DOHH2 (cell line): ENCODE results near the gene NFIA.

ENCODE experiments used
- H3F3A ChIP-seq: fragments of 200-600 bp; sonication (generic), shearing (Covaris generic); 2 replicates; pipeline ENCODE4 v1.6.0; 2016; ENCODE audit warnings: antibody characterized with exemption, mild to moderate bottlenecking; ENCODE audit not compliant: control insufficient read depth, insufficient read depth
- H3K27ac ChIP-seq: fragments of 200-600 bp; sonication (generic); 2 replicates; pipeline ENCODE4 v1.5.1; 2014; ENCODE audit warnings: low read depth, mild to moderate bottlenecking, low read length, moderate library complexity
- H3K27me3 ChIP-seq: fragments of 200-600 bp; sonication (generic); 2 replicates; pipeline ENCODE4 v1.6.1; 2014; ENCODE audit warnings: mild to moderate bottlenecking, low read length, mixed read lengths; ENCODE audit not compliant: control insufficient read depth
- H3K36me3 ChIP-seq: fragments of 200-600 bp; sonication (generic); 2 replicates; pipeline ENCODE4 v1.6.1; 2014; ENCODE audit warnings: mild to moderate bottlenecking, low read length, moderate library complexity, mixed read lengths; ENCODE audit not compliant: control insufficient read depth
- H3K4me1 ChIP-seq: fragments of 200-600 bp; sonication (generic); 2 replicates; pipeline ENCODE4 v1.6.1; 2014; ENCODE audit warnings: mild to moderate bottlenecking, low read length, mixed read lengths; ENCODE audit not compliant: control insufficient read depth
- H3K4me2 ChIP-seq: fragments of 200-600 bp; sonication (generic); 2 replicates; pipeline ENCODE4 v1.6.0; 2014; ENCODE audit warnings: mild to moderate bottlenecking, low read length, moderate library complexity
- H3K4me3 ChIP-seq: fragments of 200-600 bp; sonication (generic); 2 replicates; pipeline ENCODE4 v1.5.1; 2014; ENCODE audit warnings: mild to moderate bottlenecking, low read length, mixed read lengths
- H3K79me2 ChIP-seq: fragments of 200-600 bp; sonication (generic); 2 replicates; pipeline ENCODE4 v1.6.1; 2014; ENCODE audit warnings: mild to moderate bottlenecking, low read length, mixed read lengths; ENCODE audit not compliant: control insufficient read depth
- H3K9me2 ChIP-seq: fragments of 200-600 bp; sonication (generic); replicated peaks from 2 replicates; pipeline ENCODE4 v1.6.1; 2014; ENCODE audit warnings: mild to moderate bottlenecking, low read length, mixed read lengths; ENCODE audit not compliant: control insufficient read depth
- H3K9me3 ChIP-seq: fragments of 200-600 bp; sonication (generic); 2 replicates; pipeline ENCODE4 v1.6.1; 2014; ENCODE audit warnings: antibody characterized with exemption, low read length, mixed read lengths; ENCODE audit not compliant: control insufficient read depth, insufficient read depth
- H4K20me1 ChIP-seq: fragments of 200-600 bp; sonication (generic); 2 replicates; pipeline ENCODE4 v1.6.0; 2014; ENCODE audit warnings: low read depth, mild to moderate bottlenecking, antibody characterized with exemption, low read length, moderate library complexity; ENCODE audit not compliant: control insufficient read depth, insufficient read depth
- CTCF ChIP-seq: fragments of 200-600 bp; sonication (generic); IDR thresholded peaks from one replicate; pipeline ENCODE4 v1.5.1; 2014; ENCODE audit warnings: antibody characterized with exemption, mild to moderate bottlenecking, low read depth, low read length; ENCODE audit not compliant: poor library complexity, severe bottlenecking
- EZH2phosphoT487 ChIP-seq: fragments of 200-600 bp; sonication (generic); IDR thresholded peaks from 2 replicates; pipeline ENCODE4 v1.6.1; 2017; ENCODE audit warnings: borderline replicate concordance, mild to moderate bottlenecking, antibody characterized with exemption, low read length, moderate library complexity, mixed read lengths

The NFIA gene

GRCh38 chr1:61332796-61333195 is 250.4 kb downstream of the NFIA start:
- Histone ChIP-seq H3K4me2 (no peak overlapping the region), H3K79me2 (no peaks in the 10 kb centered on the region)
- TF ChIP-seq EZH2phosphoT487 (no peak), CTCF (no peak)

GRCh38 chr1:61334718-61335589 is 252.6 kb downstream of the NFIA start:
- H4K20me1 ChIP-seq = no peaks in the 10 kb centered on the region
- no peaks in the 10 kb centered on the region for H3K79me2 ChIP-seq
- H3K27ac ChIP-seq = no peak overlapping the region
- no peaks in the 10 kb centered on the region for H3K4me1 ChIP-seq
- H3F3A ChIP-seq = no peaks in the 10 kb centered on the region
- H3K36me3 ChIP-seq = 0 out of 2 replicates have a peak, but pooled peaks cover 2% of the 10 kb centered on the region
- H3K4me2 ChIP-seq = no peak overlapping the region
- H3K27me3 ChIP-seq = no peaks in the 10 kb centered on the region
- no peak for TF ChIP-seq CTCF
- no peak for TF ChIP-seq EZH2phosphoT487
- H3K9me2 ChIP-seq = no peaks in the 10 kb centered on the region
- no peaks in the 10 kb centered on the region for H3K9me3 ChIP-seq
- no peak overlapping the region for H3K4me3 ChIP-seq

More at GRCh38 chr1:61332796-61333195, 250.4 kb downstream of the NFIA start:
- H3K4me1 ChIP-seq = no peaks in the 10 kb centered on the region
- H3K9me3 ChIP-seq = no peaks in the 10 kb centered on the region
- H3K27ac ChIP-seq = no peak overlapping the region
- H3F3A ChIP-seq = no peaks in the 10 kb centered on the region
- H3K36me3 ChIP-seq = 0 out of 2 replicates have a peak, but pooled peaks cover 2% of the 10 kb centered on the region
- H3K9me2 ChIP-seq = no peaks in the 10 kb centered on the region
- no peak overlapping the region for H3K4me3 ChIP-seq
- H4K20me1 ChIP-seq = no peaks in the 10 kb centered on the region
- H3K27me3 ChIP-seq = no peaks in the 10 kb centered on the region

- no peaks in the 10 kb centered on the region for H3K4me1 ChIP-seq
- no peaks in the 10 kb centered on the region for H3K9me3 ChIP-seq
- 0 out of 2 replicates have a peak, but pooled peaks cover 2% of the 10 kb centered on the region for H3K36me3 ChIP-seq
- no peaks in the 10 kb centered on the region for H3K27me3 ChIP-seq
- no peaks in the 10 kb centered on the region for H3F3A ChIP-seq
- no peaks in the 10 kb centered on the region for H4K20me1 ChIP-seq
- H3K27ac ChIP-seq = no peak overlapping the region
- H3K4me3 ChIP-seq = no peak overlapping the region
- no peaks in the 10 kb centered on the region for H3K9me2 ChIP-seq
- H3K79me2 ChIP-seq = no peaks in the 10 kb centered on the region
- no peak overlapping the region for H3K4me2 ChIP-seq
- TF ChIP-seq CTCF = no peak
Measured at GRCh38 chr1:61337037-61337436, 254.7 kb downstream of the NFIA start.
